ENCODE results near the gene DSG2. TPM values are rescaled to one million over a fixed set of nuclear protein-coding genes. Genes with fewer than 3 reads are reported as not detected.

DSG2 gene
- total RNA-seq, 1 experiment from 2014 or later = 123 TPM

- Histone ChIP-seq H4K20me1 (ENCODE audit: insufficient read depth) (no peaks in the 10 kb centered on the region; the same call in 1 of the 2 replicates), H3K4me3 (replicated peaks in 1 of 2; ENCODE audit: low read depth in 1 of 2, low read length in 2 of 2) (no peak overlapping the region), H2AFZ (ENCODE audit: low read depth, low read length, poor library complexity, severe bottlenecking) (no peak overlapping the region), H3K9me2 (ENCODE audit: insufficient read depth) (no peaks in the 10 kb centered on the region), H3K27ac (ENCODE audit: low read depth, low read length) (no peak overlapping the region), H3K27me3 (ENCODE audit: insufficient read depth, low read length) (no peaks in the 10 kb centered on the region), H3K36me3 (ENCODE audit: control insufficient read depth in 1 of 2, insufficient read depth in 2 of 2, low read length in 2 of 2) (no peaks in the 10 kb centered on the region), H3K4me1 (ENCODE audit: control insufficient read depth in 1 of 2, insufficient read depth in 2 of 2, low read length in 2 of 2) (peaks cover 52 to 59% of the 10 kb centered on the region in 2 experiments), H3K79me2 (ENCODE audit: insufficient read depth, low read length) (peaks cover 92% of the 10 kb centered on the region), H3K9me3 (ENCODE audit: control insufficient read depth in 1 of 2, insufficient read depth in 1 of 2, low read depth in 1 of 2, low read length in 2 of 2) (no peaks in the 10 kb centered on the region), H3K9ac (ENCODE audit: low read length) (no peak overlapping the region), H3K4me2 (ENCODE audit: low read length) (peak overlapping the region; percentile 39; the same call in 1 of the 2 replicates)
- TF ChIP-seq EGR1 (IDR thresholded peaks at IDR 0.05; ENCODE audit: low read depth) (no peak), CTCF (IDR thresholded peaks at IDR 0.05 in 2 of 3, conservative IDR thresholded peaks at IDR 0.05 in 1 of 3; ENCODE audit: borderline replicate concordance in 1 of 3, insufficient read depth in 1 of 3, low read depth in 2 of 3, low read length in 2 of 3) (no peak), EZH2 (IDR thresholded peaks at IDR 0.05) (no peak), REST (IDR thresholded peaks at IDR 0.05; ENCODE audit: low read depth) (no peak), ELF1 (IDR thresholded peaks at IDR 0.05; ENCODE audit: borderline replicate concordance, low read depth) (no peak), SIN3A (IDR thresholded peaks at IDR 0.05; ENCODE audit: low read depth) (no peak), CBX3 (IDR thresholded peaks at IDR 0.05; ENCODE audit: low read depth) (no peak), ATF3 (IDR thresholded peaks at IDR 0.05) (no peak), ZFX (IDR thresholded peaks at IDR 0.05) (no peak), SRF (IDR thresholded peaks at IDR 0.05; ENCODE audit: low read depth) (no peak), POLR2A (IDR thresholded peaks at IDR 0.05; ENCODE audit: borderline replicate concordance, extremely low read depth, insufficient read depth, insufficient read length) (no peak), CEBPB (IDR thresholded peaks at IDR 0.05; ENCODE audit: low read depth) (no peak)
- no peak for ATAC-seq
- no TSS peak for BruUV-seq (replicated peaks)
- no peak for DNase-seq (ENCODE audit: low read depth, low spot score)
- POLR2A ChIA-PET = no interaction called here
- intact Hi-C loops (cut with micrococcal nuclease) = loop anchor here (5.0 kb wide), 1 partner anchor 241 kb away; no protein-coding TSS in a partner anchor
- RAD21 ChIA-PET (ENCODE audit: low non-redundant PET in 1 of 2, low total read pairs in 2 of 2, uncharacterized antibody in 2 of 2, unreplicated experiment in 2 of 2) = no interaction called here
- CTCF ChIA-PET = no interaction called here
Measured at GRCh38 chr18:31508781-31509180, 10.8 kb downstream of the DSG2 start.

All from HCT116 (cell line).